NCI-H748 treated with DMSO at 0.1 percent for 48 hours (cell line): ENCODE data around the gene PRKG1.
"Not testable (repeated sequence)": the region's sequence is repeated elsewhere in the genome, so short reads cannot be mapped to it uniquely, and the experiment has no call there.

Experiments used
- DNase-seq: peaks from one replicate; lab custom pipeline; 2025; lab: John Stamatoyannopoulos, UW

PRKG1 gene

GRCh38 chr10:51700228-51700817, 626.0 kb downstream of the PRKG1 start:
- peak; percentile 3 for DNase-seq

- DNase-seq, result no peak
Observed at GRCh38 chr10:51705774-51706173, 631.5 kb downstream of the PRKG1 start.

GRCh38 chr10:51706225-51706624, 631.9 kb downstream of the PRKG1 start:
- no peak for DNase-seq

DNA sequence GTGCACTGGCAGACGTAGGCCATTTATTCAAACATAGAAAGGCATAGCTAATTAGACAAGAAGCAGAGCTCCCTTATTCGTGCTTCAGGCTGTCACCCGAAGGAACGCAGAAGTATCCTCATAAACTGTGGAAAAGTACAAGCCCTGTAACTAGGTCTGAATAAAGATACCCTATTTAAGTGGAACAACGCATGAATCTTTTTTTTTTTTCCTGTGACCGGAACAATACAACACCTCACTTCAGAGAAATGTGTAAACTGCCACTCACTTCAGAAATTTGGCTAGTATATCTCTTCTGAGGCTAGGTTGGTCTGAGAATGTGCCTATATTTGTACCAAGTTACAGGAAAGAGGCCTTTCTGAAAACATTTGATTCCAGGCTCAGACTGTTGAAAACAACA, 633.1 kb downstream of the PRKG1 start:
- no peak for DNase-seq

- no peak for DNase-seq
Observed at GRCh38 chr10:51707821-51708424, 633.6 kb downstream of the PRKG1 start.

DNA sequence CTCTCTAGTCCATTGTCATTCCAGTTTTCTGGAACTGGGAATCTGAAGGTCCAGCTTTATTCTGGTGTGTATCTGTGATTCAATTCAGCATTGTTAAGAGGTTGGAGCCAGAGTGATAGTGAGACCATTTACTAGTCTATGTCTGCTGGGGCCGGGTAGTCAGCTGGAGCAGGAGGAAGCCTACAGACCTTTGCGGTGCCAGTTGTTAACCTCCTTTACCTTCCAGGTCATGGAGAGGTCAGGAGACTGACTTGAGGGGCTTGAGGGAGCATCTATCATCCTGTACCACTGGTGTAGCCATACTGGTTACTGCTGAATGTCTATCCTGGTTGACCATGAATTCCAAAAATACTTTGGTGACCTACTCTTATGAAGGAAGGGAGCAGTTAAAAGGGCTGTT, 634.3 kb downstream of the PRKG1 start:
- no peak for DNase-seq

DNA sequence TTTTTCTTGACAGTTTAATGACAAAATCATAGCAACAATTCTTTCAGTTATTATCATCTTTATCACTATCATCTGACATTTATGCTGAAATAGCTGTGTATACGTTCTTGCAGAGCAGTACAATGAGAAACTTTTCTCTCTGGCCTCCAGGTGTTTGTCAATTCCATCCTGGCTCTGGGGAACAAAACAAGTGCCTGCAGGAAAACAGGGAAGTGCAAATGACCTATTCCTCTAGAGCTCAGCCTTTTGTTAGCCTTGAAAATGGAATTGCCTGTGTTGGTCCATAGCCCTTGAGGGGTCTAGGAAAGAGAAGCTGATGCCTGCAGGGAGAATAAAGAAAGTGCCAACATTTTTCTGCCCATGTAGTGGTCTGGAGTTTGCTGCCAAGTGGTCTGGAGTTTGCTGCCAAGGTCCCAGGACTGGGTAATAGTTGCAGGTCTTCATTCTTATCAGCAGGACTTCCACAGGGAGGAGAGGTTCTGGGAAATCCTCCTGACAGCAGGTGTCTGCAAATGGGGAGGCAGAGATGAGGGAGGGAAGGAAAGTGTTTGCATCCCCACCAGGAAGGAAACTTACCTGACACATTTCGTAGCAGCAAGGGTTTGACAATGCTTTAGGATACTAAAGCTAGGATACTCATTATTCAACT, 635.2 kb downstream of the PRKG1 start:
- DNase-seq, result no peak

DNA sequence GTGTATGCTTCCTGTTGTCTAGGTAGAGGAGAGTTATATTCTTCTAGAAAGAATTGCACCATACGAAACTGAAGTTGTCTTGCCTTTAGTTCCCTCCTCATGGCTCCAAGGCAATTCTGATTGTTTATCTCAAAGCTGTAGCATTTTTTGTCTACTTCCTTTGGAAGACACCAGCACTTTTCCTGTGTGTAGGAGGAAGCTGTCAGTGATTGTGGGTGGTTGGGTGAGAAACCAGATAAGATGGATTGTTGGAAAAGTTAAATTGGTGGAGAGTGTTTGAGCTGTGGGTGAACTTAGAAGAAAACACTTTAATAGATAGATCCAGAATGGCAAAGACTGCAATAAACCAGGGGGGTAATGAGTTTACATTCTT, 637.2 kb downstream of the PRKG1 start:
- DNase-seq, result no peak

- no peak for DNase-seq
Observed at GRCh38 chr10:51716981-51717380, 642.7 kb downstream of the PRKG1 start.

DNA sequence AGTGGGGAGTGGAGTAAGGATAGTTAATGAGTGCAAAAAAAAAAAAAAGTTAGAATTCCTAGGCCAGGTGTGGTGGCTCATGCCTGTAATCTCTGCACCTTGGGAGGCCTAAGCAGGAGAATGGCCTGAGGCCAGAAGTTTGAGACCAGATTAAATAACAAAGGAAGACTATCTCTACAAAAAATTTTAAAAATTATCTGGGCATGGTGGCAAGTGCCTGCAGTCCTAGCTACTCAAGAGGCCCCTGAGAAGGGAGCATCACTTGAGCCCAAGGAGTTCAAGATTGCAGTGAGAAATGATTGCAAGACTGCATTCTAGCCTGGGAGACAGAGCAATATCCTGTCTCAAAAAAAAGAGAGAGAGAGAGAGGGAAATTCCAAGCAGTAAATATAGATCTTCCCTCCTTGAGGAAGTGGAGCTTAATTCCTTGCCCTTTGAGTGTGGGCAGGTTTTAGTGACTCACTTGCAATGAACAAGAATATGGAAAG, 644.6 kb downstream of the PRKG1 start:
- no peak for DNase-seq

DNA sequence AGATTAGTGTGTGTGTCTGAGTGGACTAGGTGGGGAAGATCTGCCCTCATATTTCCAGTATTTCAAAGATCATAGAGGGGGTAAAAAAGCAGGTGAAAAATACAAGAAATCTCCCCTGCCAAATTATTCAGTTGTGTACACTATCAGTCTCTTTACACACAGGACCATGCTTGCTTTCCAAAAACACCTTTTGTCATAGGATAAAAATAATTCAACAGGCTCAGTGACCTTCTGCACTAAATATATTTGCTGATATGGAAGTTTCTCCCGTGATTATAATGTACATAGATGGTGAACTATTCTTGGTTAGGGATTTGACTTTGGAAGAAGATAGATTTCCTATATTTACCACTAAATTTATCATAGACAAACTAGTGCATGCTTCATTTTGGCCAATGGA, 649.8 kb downstream of the PRKG1 start:
- DNase-seq, result no peak

GRCh38 chr10:51729822-51730555, 655.7 kb downstream of the PRKG1 start:
- DNase-seq, result no peak

DNA sequence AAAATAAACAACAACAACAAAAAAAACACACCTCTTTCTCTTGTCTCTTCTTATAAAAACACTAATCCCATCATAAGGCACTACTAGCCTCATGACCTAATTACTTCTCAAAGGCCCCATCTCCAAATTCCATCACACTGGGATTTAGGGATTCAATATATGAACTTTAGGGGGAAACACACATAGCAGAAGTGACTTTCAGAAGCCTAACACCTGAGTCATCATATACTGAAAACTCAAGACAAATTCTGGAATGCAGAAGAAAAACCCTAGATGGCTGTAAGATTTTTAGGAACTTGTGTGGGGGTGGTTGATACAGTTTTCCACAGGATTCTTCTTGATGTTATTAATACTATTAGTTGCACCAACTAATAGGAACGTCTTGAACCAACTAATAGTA, 658.8 kb downstream of the PRKG1 start:
- no peak for DNase-seq

DNA sequence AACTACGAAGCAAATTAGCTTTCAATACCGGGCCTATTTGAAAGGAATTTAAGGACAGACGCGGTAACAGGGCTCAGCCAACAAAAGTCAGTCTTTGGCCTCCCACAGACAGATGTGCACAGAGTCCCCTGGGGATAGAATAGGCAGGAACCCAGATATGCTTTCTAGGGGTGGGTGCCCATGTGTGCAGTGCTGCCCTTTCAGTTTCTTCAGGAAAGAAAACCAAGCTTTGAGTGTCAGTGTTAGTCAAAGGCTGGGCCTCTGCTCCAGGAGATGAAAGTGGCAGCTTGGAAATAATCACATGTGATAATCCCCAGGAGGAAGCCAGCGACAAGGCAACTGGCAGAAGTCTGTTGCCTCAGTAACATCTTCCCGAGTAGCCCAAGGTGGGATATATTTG, 668.9 kb downstream of the PRKG1 start:
- DNase-seq, result no peak

- DNase-seq, result no peak
Observed at GRCh38 chr10:51744235-51745000, 670.1 kb downstream of the PRKG1 start.

DNA sequence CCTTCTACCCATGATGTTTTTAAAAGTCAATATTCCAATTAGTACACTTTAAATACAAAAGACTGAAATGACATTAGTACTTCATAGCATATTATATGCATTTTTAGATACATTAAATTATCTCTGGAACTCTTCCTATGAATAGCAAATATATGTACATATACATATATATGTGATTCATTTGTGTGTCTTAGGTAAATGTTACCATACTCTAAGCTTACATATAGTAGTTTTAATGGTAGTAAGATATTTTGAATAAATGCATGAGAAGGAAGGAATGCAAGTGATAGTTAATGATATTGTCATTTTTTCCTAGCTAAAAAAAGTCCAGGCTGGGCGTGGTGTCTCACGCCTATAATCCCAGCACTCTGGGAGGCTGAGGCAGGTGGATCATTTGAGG, 671.1 kb downstream of the PRKG1 start:
- no peak for DNase-seq

DNA sequence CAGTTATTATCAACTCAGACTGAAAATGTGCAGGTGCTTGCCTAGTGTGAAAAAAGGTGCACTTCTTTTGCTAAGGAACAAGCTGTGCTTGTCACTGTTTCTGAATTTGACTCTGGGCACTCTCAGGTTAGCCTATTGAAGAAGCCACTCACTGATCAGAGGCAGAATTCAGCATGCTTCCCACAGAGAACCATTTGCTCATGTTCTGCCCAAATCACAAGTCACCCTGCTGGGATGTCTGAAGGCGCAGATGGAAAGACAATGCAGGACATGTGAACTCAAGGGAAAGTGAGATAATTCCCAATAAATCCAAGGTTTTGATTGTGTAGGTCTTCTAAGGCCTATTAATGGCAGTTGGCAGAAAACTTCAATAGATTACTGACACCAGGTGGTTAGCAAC, 672.9 kb downstream of the PRKG1 start:
- no peak for DNase-seq

DNA sequence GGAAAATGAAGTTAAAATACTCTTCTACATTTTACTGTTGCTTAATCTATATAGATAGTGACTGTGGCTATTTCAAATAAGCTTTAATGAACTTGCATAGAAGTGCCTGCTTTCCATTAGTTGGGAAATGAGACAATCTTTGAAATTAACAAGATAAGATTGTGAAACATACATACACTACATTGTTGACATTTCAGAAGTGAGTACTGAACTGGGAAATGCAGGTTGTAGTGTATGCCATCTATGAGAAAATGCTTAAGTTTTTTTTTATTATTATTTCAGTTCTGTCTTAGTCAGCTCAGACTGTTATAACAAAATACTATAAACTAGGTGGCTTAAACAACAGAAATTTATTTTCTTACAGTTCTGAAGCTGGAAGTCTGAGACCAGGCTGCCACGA, 674.7 kb downstream of the PRKG1 start:
- DNase-seq, result no peak

DNA sequence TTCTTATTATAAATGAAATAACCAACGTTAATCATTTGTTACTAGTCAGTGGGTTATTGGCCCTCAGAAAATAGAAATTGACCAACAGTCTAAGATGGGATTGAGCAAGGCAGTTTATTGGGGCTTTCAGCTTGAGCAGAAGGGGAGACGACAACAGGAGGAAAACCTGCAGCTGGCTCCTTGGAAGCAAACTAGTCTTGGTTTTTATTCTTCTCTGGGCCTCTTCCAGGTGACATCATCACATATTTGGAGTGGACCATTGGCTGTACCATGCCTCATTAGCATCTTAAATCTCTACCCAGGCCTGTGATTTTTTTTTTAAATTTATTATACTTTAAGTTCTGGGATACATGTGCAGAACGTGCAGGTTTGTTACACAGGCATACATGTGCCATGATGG, 684.1 kb downstream of the PRKG1 start:
- DNase-seq, result no peak

GRCh38 chr10:51758838-51759237, 684.6 kb downstream of the PRKG1 start:
- not testable (repeated sequence) for DNase-seq

DNA sequence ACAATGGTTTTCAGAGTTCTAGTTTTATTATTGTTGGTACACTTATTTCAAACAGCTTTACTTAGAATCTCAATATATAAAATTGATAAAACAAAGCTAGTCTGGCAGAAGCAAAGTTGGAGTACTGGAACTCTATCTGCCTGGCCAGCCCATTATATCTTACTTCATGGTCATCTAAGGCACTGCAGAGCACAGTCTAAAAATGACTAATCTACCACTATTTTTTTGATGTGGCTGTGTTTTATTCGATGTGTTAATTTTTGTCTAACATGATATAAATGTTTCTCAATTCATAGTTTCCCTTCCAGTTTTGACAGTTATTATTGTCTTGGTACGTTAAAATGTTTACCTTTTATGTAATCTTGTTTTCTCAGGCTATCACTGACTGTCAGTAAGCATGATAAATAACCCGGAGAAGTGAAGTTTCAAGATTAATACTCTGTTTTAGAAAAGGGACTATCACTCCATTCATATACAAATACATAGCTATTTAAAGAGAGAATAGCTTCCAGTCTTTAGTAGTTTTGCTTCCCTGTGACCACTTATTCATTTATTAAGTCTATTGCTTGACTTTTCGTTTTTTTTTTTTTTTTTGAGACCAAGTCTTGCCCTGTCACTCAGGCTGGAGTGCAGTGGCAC, 685.7 kb downstream of the PRKG1 start:
- DNase-seq, result no peak
